Epithelial cell of prostate (primary cell): ENCODE measurements around the gene CAPN8.
A peak's percentile ranks its signal among the peaks of the same experiment; 100 is the strongest.

Source experiments
- DNase-seq: peaks from one replicate; pipeline ENCODE4 v3.0.0-alpha.2; 2011; ENCODE audit warnings: low read depth, low spot score
- H3K27ac ChIP-seq: fragments of 450-650 bp; 2 replicates; pipeline ENCODE4 v1.5.1; 2017; ENCODE audit warnings: mild to moderate bottlenecking

Gene CAPN8

GRCh38 chr1:223703668-223704013, 38.1 kb upstream of the CAPN8 start:
- no peak overlapping the region for H3K27ac ChIP-seq
- no peak for DNase-seq

GRCh38 chr1:223702735-223703667, 37.5 kb upstream of the CAPN8 start:
- H3K27ac ChIP-seq = peak overlapping the region; percentile 33
- no peak for DNase-seq

- DNase-seq = peak; percentile 60
Observed at GRCh38 chr1:223700942-223701637, 35.6 kb upstream of the CAPN8 start.

GRCh38 chr1:223700388-223700918, 35.0 kb upstream of the CAPN8 start:
- DNase-seq = no peak
- H3K27ac ChIP-seq = peak overlapping the region; percentile 95

More at GRCh38 chr1:223700942-223701637, 35.6 kb upstream of the CAPN8 start:
- H3K27ac ChIP-seq = peak overlapping the region; percentile 95

- no peak for DNase-seq
Observed at GRCh38 chr1:223695941-223696340, 30.4 kb upstream of the CAPN8 start.

GRCh38 chr1:223695014-223695548, 29.6 kb upstream of the CAPN8 start:
- no peak overlapping the region for H3K27ac ChIP-seq
- no peak for DNase-seq

More at GRCh38 chr1:223695941-223696340, 30.4 kb upstream of the CAPN8 start:
- H3K27ac ChIP-seq = no peak overlapping the region

GRCh38 chr1:223691121-223691520, 25.6 kb upstream of the CAPN8 start:
- H3K27ac ChIP-seq = no peak overlapping the region
- no peak for DNase-seq

- no peak overlapping the region for H3K27ac ChIP-seq
- DNase-seq = no peak
Observed at GRCh38 chr1:223684488-223684792, 18.9 kb upstream of the CAPN8 start.

GRCh38 chr1:223683586-223684487, 18.3 kb upstream of the CAPN8 start:
- H3K27ac ChIP-seq = no peak overlapping the region
- no peak for DNase-seq

- no peak for DNase-seq
- no peak overlapping the region for H3K27ac ChIP-seq
Observed at GRCh38 chr1:223682502-223682901, 17.0 kb upstream of the CAPN8 start.

GRCh38 chr1:223680188-223680587, 14.7 kb upstream of the CAPN8 start:
- DNase-seq = no peak
- H3K27ac ChIP-seq = no peak overlapping the region

GRCh38 chr1:223678841-223679240, 13.3 kb upstream of the CAPN8 start:
- DNase-seq = no peak
- no peak overlapping the region for H3K27ac ChIP-seq

GRCh38 chr1:223674119-223674890, 8.8 kb upstream of the CAPN8 start:
- no peak for DNase-seq
- no peak overlapping the region for H3K27ac ChIP-seq

- H3K27ac ChIP-seq = no peak overlapping the region
- DNase-seq = peak; percentile 24
Observed at GRCh38 chr1:223670458-223671159, 5.1 kb upstream of the CAPN8 start.

- DNase-seq = no peak
- H3K27ac ChIP-seq = no peak overlapping the region
Observed at GRCh38 chr1:223669003-223669795, 3.7 kb upstream of the CAPN8 start.

GRCh38 chr1:223667484-223668182, 2.1 kb upstream of the CAPN8 start:
- DNase-seq = no peak

GRCh38 chr1:223664106-223664505, 1.4 kb downstream of the CAPN8 start:
- H3K27ac ChIP-seq = no peak overlapping the region
- no peak for DNase-seq

More at GRCh38 chr1:223667484-223668182, 2.1 kb upstream of the CAPN8 start:
- H3K27ac ChIP-seq = peak overlapping the region; percentile 87
